K562 (cell line): Measurements from ENCODE around the gene SH3BGR. TPM values are rescaled to one million over a fixed set of nuclear protein-coding genes. Genes with fewer than 3 reads are reported as not detected.

Experiments used
- EHMT2 ChIP-seq: fragments of 450-650 bp; IDR thresholded peaks from 2 replicates; pipeline ENCODE4 v1.6.1; 2018; ENCODE audit warnings: antibody characterized with exemption
- GATA2 ChIP-seq: sonication (generic); formaldehyde crosslinking; IDR thresholded peaks from 2 replicates; pipeline ENCODE4 v1.4.0; 2020; ENCODE audit warnings: mild to moderate bottlenecking, missing genetic modification reagents
- GATAD2A ChIP-seq: fragments of 450-650 bp; IDR thresholded peaks from 2 replicates; pipeline ENCODE4 v1.6.1; 2017
- HDAC3 ChIP-seq: fragments of 450-650 bp; IDR thresholded peaks from 2 replicates; pipeline ENCODE4 v1.6.1; 2018; ENCODE audit warnings: borderline replicate concordance, mild to moderate bottlenecking, moderate library complexity; ENCODE audit not compliant: partially characterized antibody
- HDGF ChIP-seq: fragments of 450-650 bp; IDR thresholded peaks from 2 replicates; pipeline ENCODE4 v1.6.1; 2016
- HEY1 ChIP-seq: fragments of 250-450 bp; sonication (Bioruptor Pico); IDR thresholded peaks from 2 replicates; pipeline ENCODE4 v1.5.0; 2020; ENCODE audit warnings: mild to moderate bottlenecking, moderate library complexity, borderline replicate concordance
- JUND ChIP-seq, 2 experiments: IDR thresholded peaks; 2 replicates in 1 of 2; 3 replicates in 1 of 2; pipeline ENCODE4 v1.6.1; 2011; ENCODE audit warnings: borderline replicate concordance in 2 of 2, low read depth in 2 of 2, low read length in 2 of 2, improper control_type of control experiment in 1 of 2, missing biosample characterization in 1 of 2, missing genetic modification characterization in 1 of 2, missing genetic modification reagents in 1 of 2
- KLF6 ChIP-seq: fragments of 250-450 bp; sonication (Bioruptor Pico); IDR thresholded peaks from 2 replicates; pipeline ENCODE4 v1.4.0; 2020; ENCODE audit warnings: mild to moderate bottlenecking, moderate library complexity, borderline replicate concordance
- MAZ ChIP-seq, 2 experiments: fragments of 450-650 bp in 1 of 2; sonication (generic) in 1 of 2; formaldehyde crosslinking; IDR thresholded peaks in 1 of 2; conservative IDR thresholded peaks in 1 of 2; 2 replicates each; pipeline versions ENCODE4 v1.4.0 to v1.5.0; 2020; ENCODE audit warnings: mild to moderate bottlenecking in 1 of 2, missing genetic modification reagents in 1 of 2
- NFIC ChIP-seq: fragments of 450-650 bp; IDR thresholded peaks from 2 replicates; pipeline ENCODE4 v1.6.1; 2017; ENCODE audit warnings: mild to moderate bottlenecking, inconsistent platforms
- NFRKB ChIP-seq: fragments of 450-650 bp; IDR thresholded peaks from 2 replicates; pipeline ENCODE4 v1.6.1; 2016; ENCODE audit warnings: low read depth
- PHB2 ChIP-seq: fragments of 450-650 bp; IDR thresholded peaks from 2 replicates; pipeline ENCODE4 v1.6.1; 2017; ENCODE audit warnings: low read depth
- RBM17 ChIP-seq: fragments of 200-400 bp; formaldehyde crosslinking; IDR thresholded peaks from 2 replicates; pipeline ENCODE4 v1.6.1; 2017; ENCODE audit warnings: low read depth, mild to moderate bottlenecking, low read length, borderline replicate concordance
- SAFB2 ChIP-seq: fragments of 200-400 bp; formaldehyde crosslinking; IDR thresholded peaks from 2 replicates; pipeline ENCODE4 v1.6.1; 2018; ENCODE audit warnings: borderline replicate concordance, low read length, low read depth, moderate library complexity; ENCODE audit not compliant: severe bottlenecking
- SETDB1 ChIP-seq: IDR thresholded peaks from one replicate; pipeline ENCODE4 v1.6.1; 2012; ENCODE audit warnings: low read length, control low read depth, inconsistent platforms
- SP1 ChIP-seq: sonication (generic); formaldehyde crosslinking; IDR thresholded peaks from 2 replicates; pipeline ENCODE4 v1.8.1; 2022; ENCODE audit warnings: mild to moderate bottlenecking, missing genetic modification reagents
- STAT5B ChIP-seq: fragments of 250-450 bp; sonication (Bioruptor Pico); IDR thresholded peaks from 2 replicates; pipeline ENCODE4 v1.8.0; 2021; ENCODE audit warnings: mild to moderate bottlenecking, inconsistent platforms
- TAF1 ChIP-seq: IDR thresholded peaks from 2 replicates; pipeline ENCODE4 v1.6.1; 2011; ENCODE audit warnings: mild to moderate bottlenecking, low read length, moderate library complexity; ENCODE audit not compliant: insufficient read depth, control insufficient read depth, severe bottlenecking; ENCODE audit errors: extremely low read depth
- TSC22D4 ChIP-seq: fragments of 450-650 bp; IDR thresholded peaks from 2 replicates; pipeline ENCODE4 v1.6.1; 2016; ENCODE audit warnings: missing genetic modification characterization, missing biosample characterization, control low read depth
- ZNF143 ChIP-seq: sonication (generic); formaldehyde crosslinking; IDR thresholded peaks from 2 replicates; pipeline ENCODE4 v1.9.0; 2022; ENCODE audit warnings: mild to moderate bottlenecking, missing genetic modification reagents
- ZNF232 ChIP-seq: sonication (generic); formaldehyde crosslinking; IDR thresholded peaks from 2 replicates; pipeline ENCODE4 v1.8.0; 2022; ENCODE audit warnings: mild to moderate bottlenecking, missing genetic modification reagents
- ZNF584 ChIP-seq: fragments of 200-800 bp; sonication (Bioruptor generic); IDR thresholded peaks from 2 replicates; pipeline ENCODE4 v1.6.1; 2016; ENCODE audit warnings: low read depth, mild to moderate bottlenecking, missing genetic modification characterization, missing compliant biosample characterization
- polyA plus RNA-seq, 8 experiments: library from polyadenylated mRNA; depleted of rRNA in 4 of 8; stranded (reverse) in 5 of 8; unstranded in 3 of 8; fragments of >200 nt; fragmentation: Nextera tagmentation in 2 of 8; fragmentation: Illumina TruSeq in 1 of 8; extraction: Ambion mirVana in 2 of 8; extraction: Trizol in 1 of 8; gene quantifications; 2 replicates each; pipeline versions ENCODE4 v1.2.1 to v1.2.3, GENCODE V29; 2011 to 2014; ENCODE audit warnings: inconsistent platforms in 1 of 8, missing spikeins in 1 of 8
- total RNA-seq, 7 experiments: library from RNA; depleted of rRNA in 6 of 7; stranded (reverse); fragments of >200 nt in 6 of 7; fragmentation: Illumina TruSeq in 2 of 7; extraction: Trizol in 2 of 7; gene quantifications; 2 replicates each; pipeline versions ENCODE4 v1.2.1 to v1.2.3, GENCODE V29; 2011 to 2021; ENCODE audit warnings: low replicate concordance in 1 of 7
- TF ChIP-seq, protein P1 (sequence below): fragments of 450-650 bp; formaldehyde crosslinking; conservative IDR thresholded peaks from 2 replicates; pipeline ENCODE4 v1.4.0; 2022; ENCODE audit warnings: mild to moderate bottlenecking, missing genetic modification characterization
- TF ChIP-seq, protein P2 (sequence below), 2 experiments: IDR thresholded peaks in 1 of 2; conservative IDR thresholded peaks in 1 of 2; 2 replicates each; pipeline ENCODE4 v1.6.1; 2016; ENCODE audit warnings: low read depth in 2 of 2, mild to moderate bottlenecking in 1 of 2, missing compliant biosample characterization in 1 of 2, missing genetic modification characterization in 1 of 2, moderate library complexity in 1 of 2

The SH3BGR gene
- total and polyA plus RNA-seq, 9 of the 15 experiments (the other 6 are each of a cell fraction or from before 2014, with no cell fraction given), result 6.6 to 42.9 (median 25.6) TPM

DNA sequence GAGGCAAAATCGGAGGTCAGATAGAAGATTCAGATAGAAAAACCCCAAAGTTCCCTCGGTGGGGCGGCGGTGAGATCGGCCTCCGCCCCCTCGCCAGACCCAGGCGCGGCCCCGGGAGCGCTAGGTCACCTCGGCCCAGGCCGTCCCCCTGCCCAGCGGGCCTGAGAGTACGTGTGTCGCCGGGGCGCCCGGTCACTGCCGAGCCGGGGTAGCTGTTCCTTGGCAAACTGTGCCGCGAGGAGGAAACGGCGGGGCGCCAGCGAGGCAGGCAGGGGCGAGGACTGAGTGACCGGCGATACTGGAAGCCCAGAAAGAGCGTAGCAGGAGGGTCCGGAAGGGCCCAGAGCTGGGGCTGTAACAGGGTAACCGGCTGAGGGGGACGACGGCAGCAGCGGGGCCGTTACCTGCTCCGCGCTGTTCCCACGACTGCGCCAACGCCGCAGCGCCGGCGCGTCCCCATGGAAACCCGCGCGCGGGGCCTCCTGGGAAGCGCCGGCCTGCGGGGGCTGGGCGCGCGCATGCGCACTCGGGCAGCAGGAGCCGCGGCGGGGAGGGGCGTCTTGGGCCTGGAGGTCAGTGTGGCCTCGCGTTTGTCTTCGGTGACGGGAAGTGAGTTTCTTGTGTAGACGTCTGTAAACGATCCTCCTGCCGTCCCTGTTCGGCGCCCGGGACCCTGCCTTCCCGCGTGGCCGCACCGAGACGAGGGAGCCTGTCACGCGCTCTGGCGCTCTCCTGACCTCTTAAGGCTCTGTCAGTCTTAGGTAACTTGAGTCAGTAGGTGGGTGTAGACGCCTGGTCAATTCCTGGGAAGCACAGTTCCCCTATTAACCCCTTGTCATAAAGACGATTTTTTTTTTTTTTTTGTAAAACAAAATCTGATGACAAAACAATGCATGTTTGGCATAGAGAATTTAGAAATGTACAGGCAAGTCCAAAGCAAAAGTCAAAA, 6.2 kb upstream of the SH3BGR start, which contains the start of gene LCA5L (continued):
- TF ChIP-seq ZNF143 (CRISPR knock-in tag) (peak; percentile 84), KLF6 (no peak), SP1 (CRISPR knock-in tag) (no peak), TSC22D4 (tag) (no peak), EHMT2 (no peak), PHB2 (no peak), HDGF (no peak), ZNF232 (CRISPR knock-in tag) (no peak), STAT5B (CRISPR knock-in tag) (no peak), JUND (IDR thresholded peaks at IDR 0.05; ENCODE audit: borderline replicate concordance, low read depth, low read length) (no peak; the same call in none of the 2 replicates), JUND (tag; IDR thresholded peaks at IDR 0.05; ENCODE audit: borderline replicate concordance, low read depth, low read length) (no peak; the same call in 2 of the 3 replicates), HEY1 (CRISPR knock-in tag) (no peak), SETDB1 (no peak), TAF1 (peak; percentile 60), RBM17 (no peak), ZNF584 (CRISPR knock-in tag) (no peak; the same call in 1 of the 2 replicates), SAFB2 (no peak), MAZ (CRISPR knock-in tag; conservative IDR thresholded peaks at IDR 0.05 in 1 of 2, IDR thresholded peaks at IDR 0.05 in 1 of 2) (peak in 1 of 2 experiments; percentile 95; a peak in 3 of 4 replicates), GATA2 (CRISPR knock-in tag) (no peak), NFRKB (peak; percentile 38; the same call in 1 of the 2 replicates), HDAC3 (peak; percentile 76), GATAD2A (no peak), NFIC (peak; percentile 17; the same call in 1 of the 2 replicates)
- TF ChIP-seq, protein P1, sequence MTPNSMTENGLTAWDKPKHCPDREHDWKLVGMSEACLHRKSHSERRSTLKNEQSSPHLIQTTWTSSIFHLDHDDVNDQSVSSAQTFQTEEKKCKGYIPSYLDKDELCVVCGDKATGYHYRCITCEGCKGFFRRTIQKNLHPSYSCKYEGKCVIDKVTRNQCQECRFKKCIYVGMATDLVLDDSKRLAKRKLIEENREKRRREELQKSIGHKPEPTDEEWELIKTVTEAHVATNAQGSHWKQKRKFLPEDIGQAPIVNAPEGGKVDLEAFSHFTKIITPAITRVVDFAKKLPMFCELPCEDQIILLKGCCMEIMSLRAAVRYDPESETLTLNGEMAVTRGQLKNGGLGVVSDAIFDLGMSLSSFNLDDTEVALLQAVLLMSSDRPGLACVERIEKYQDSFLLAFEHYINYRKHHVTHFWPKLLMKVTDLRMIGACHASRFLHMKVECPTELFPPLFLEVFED (CRISPR knock-in tag), result peak; percentile 88
- TF ChIP-seq, protein P2, sequence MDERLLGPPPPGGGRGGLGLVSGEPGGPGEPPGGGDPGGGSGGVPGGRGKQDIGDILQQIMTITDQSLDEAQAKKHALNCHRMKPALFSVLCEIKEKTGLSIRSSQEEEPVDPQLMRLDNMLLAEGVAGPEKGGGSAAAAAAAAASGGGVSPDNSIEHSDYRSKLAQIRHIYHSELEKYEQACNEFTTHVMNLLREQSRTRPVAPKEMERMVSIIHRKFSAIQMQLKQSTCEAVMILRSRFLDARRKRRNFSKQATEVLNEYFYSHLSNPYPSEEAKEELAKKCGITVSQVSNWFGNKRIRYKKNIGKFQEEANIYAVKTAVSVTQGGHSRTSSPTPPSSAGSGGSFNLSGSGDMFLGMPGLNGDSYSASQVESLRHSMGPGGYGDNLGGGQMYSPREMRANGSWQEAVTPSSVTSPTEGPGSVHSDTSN (CRISPR knock-in tag; IDR thresholded peaks at IDR 0.05; ENCODE audit: low read depth), result no peak
- TF ChIP-seq, protein P2 (tag; conservative IDR thresholded peaks at IDR 0.05; ENCODE audit: low read depth), result peak; percentile 54; the same call in 1 of the 2 replicates
